ENCODE measurements around the gene JAKMIP3. TPM values are rescaled to one million over a fixed set of nuclear protein-coding genes. Genes with fewer than 3 reads are reported as not detected.

The JAKMIP3 gene
- polyA plus RNA-seq, 1 experiment: 0.19 TPM

DNA sequence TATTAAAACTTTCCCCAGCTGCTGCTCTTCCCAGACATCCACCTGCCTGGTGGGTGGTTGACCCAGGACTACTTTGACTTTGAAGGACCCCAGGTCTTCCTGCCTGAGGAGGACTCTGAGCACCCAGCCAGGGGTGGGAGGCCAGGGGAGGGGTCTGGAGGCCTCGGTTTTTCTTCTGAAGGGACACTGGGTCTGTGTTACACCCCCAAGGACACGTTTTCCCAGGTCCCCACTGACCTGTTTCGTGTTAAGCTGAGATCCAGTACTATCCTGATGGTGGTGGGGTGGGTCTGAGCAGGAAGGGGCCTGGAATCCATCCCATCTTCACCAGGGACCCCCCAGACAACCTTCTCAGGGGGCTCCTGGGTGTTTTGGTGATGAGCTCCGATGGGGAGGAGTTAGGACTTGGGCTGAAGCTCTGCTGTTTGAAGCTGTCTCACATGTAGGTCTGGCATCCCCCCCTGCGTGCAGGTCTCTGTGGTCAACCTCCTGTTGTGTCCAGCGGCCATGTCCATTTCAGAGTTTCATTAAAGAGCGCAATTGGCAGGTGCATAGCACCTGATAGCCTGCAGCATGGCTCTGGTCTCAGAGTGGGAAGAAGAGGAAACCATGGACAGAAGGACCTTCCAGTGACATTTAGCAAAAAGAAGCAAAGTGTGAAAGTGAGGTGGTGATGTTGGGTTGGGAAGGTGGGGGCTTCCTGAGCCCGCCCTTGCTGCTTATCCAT is 3.5 kb downstream of the JAKMIP3 start:
- Histone ChIP-seq H3K4me3 (ENCODE audit: low read depth, low read length) (no peak overlapping the region), H3K27me3 (ENCODE audit: control insufficient read depth, insufficient read depth, low read length) (peaks cover 4% of the 10 kb centered on the region), H3K9me3 (ENCODE audit: control insufficient read depth, insufficient read depth, low read length) (peaks cover 2% of the 10 kb centered on the region; the same call in 1 of the 2 replicates), H3K27ac (ENCODE audit: low read depth, low read length) (no peak overlapping the region)
- CTCF ChIA-PET: no interaction called here
- no peak for DNase-seq (ENCODE audit: low read depth, low spot score)
- POLR2A ChIA-PET: no interaction called here
- TF ChIP-seq, protein P1, sequence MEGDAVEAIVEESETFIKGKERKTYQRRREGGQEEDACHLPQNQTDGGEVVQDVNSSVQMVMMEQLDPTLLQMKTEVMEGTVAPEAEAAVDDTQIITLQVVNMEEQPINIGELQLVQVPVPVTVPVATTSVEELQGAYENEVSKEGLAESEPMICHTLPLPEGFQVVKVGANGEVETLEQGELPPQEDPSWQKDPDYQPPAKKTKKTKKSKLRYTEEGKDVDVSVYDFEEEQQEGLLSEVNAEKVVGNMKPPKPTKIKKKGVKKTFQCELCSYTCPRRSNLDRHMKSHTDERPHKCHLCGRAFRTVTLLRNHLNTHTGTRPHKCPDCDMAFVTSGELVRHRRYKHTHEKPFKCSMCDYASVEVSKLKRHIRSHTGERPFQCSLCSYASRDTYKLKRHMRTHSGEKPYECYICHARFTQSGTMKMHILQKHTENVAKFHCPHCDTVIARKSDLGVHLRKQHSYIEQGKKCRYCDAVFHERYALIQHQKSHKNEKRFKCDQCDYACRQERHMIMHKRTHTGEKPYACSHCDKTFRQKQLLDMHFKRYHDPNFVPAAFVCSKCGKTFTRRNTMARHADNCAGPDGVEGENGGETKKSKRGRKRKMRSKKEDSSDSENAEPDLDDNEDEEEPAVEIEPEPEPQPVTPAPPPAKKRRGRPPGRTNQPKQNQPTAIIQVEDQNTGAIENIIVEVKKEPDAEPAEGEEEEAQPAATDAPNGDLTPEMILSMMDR (IDR thresholded peaks at IDR 0.05; ENCODE audit: low read depth, low read length): no peak

DNA sequence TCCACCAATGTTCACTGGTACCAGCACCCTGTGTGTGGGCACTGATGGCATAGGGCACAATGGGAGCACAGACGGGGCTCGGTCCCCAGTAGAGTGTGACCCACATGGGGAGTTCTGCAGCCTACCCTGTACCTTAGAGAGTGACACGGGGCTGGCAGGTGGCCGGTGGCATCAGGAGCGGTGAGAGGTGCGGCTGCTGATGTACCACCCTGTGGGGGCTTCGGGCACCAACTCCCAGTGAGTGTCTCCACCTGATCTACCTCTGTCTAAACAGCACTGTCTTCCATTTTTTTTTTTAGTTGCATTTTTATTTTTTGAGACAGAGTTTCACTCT is 4.1 kb downstream of the JAKMIP3 start:
- ChIA-PET POLR2A (no interaction called here), CTCF (no interaction called here)
- H3K27ac ChIP-seq (ENCODE audit: low read depth, low read length): no peak overlapping the region
- H3K27me3 ChIP-seq (ENCODE audit: control insufficient read depth, insufficient read depth, low read length): peaks cover 4% of the 10 kb centered on the region
- no peak overlapping the region for H3K4me3 ChIP-seq (ENCODE audit: low read depth, low read length)
- TF ChIP-seq, protein P1 (IDR thresholded peaks at IDR 0.05; ENCODE audit: low read depth, low read length): no peak
- no peaks in the 10 kb centered on the region; the same call in 1 of the 2 replicates for H3K9me3 ChIP-seq (ENCODE audit: control insufficient read depth, insufficient read depth, low read length)
- no peak for DNase-seq (ENCODE audit: low read depth, low spot score)

DNA sequence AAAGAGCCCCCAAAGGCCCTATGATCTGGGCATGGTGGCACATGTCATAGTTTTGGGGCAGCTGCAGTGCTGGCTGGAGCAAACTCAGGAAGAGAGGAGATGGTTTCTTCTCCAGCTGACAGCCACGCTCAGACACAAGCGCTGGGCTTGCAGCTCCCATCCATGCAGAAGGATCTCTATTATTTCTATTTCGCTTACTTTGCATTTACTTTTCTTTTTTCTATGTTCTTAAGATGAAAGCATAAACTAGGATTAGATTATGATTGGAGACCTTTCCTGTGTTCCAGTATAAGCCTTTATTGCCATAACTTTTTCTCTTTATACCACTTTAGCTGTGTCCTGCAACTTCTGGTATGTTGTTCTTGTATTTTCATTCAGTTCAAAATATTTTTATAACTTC is 5.0 kb downstream of the JAKMIP3 start:
- no peak for DNase-seq (ENCODE audit: low read depth, low spot score)
- POLR2A ChIA-PET: no interaction called here
- H3K27me3 ChIP-seq (ENCODE audit: control insufficient read depth, insufficient read depth, low read length): peaks cover 4% of the 10 kb centered on the region
- no peak overlapping the region for H3K4me3 ChIP-seq (ENCODE audit: low read depth, low read length)
- H3K9me3 ChIP-seq (ENCODE audit: control insufficient read depth, insufficient read depth, low read length): no peaks in the 10 kb centered on the region; the same call in 1 of the 2 replicates
- CTCF ChIA-PET: no interaction called here
- no peak overlapping the region for H3K27ac ChIP-seq (ENCODE audit: low read depth, low read length)
- TF ChIP-seq, protein P1 (IDR thresholded peaks at IDR 0.05; ENCODE audit: low read depth, low read length): no peak

DNA sequence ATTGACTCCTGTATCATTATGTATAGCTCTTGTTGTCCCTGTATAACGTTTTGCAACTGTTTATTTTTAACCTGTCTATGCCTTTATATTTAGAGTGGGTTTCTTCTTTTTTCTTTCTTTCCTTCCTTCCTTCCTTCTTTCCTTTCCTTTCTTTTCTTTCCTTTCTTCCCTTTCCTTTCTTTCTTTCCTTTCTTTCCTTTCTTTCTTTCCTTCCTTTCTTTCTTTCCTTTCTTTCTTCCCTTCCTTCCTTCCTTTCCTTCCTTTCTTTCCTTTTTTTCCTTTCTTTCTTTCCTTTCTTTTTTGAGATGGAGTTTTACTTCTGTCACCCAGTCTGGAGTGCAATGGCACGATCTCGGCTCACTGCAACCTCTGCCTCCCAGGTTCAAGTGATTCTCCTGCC is 5.9 kb downstream of the JAKMIP3 start:
- Histone ChIP-seq H3K9me3 (ENCODE audit: control insufficient read depth, insufficient read depth, low read length) (peaks cover 2% of the 10 kb centered on the region; the same call in 1 of the 2 replicates), H3K4me3 (ENCODE audit: low read depth, low read length) (no peak overlapping the region), H3K27me3 (ENCODE audit: control insufficient read depth, insufficient read depth, low read length) (peaks cover 4% of the 10 kb centered on the region), H3K27ac (ENCODE audit: low read depth, low read length) (no peak overlapping the region)
- DNase-seq (ENCODE audit: low read depth, low spot score): no peak
- CTCF ChIA-PET: no interaction called here
- TF ChIP-seq, protein P1 (IDR thresholded peaks at IDR 0.05; ENCODE audit: low read depth, low read length): no peak
- POLR2A ChIA-PET: no interaction called here

DNA sequence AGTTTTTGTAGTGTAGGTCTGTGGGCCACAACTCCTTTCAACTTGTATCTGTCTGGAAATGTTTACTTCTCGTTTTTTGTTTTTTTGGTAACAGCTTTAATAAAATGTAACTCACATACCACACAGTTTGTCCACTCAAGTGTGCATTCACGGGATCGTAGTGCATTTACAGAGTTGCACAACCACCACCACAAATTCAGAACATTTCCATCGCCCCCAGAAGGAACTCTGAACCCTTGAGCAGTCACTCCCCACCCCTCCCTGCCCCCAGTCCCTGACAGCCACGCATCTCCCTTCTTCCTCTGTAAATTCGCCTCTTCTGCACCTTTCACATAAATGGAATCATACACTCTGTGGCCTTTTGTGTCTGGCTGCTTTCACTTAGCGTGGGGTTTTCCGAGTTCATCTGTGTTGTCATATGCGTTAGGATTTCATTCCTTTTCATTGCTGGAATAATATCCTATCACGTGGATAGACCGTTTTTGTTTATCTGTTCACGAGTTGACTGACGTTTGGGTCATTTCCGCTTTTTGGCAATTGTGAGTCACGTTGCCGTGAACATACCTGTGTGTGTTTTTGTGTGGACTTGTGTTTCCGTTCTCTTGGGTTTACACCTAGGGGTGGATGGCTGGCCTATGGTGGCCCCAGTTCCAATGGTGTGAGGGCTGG is 10.3 kb downstream of the JAKMIP3 start:
- H3K27ac ChIP-seq (ENCODE audit: low read depth, low read length): no peak overlapping the region
- peaks cover 3% of the 10 kb centered on the region for H3K27me3 ChIP-seq (ENCODE audit: control insufficient read depth, insufficient read depth, low read length)
- TF ChIP-seq, protein P1 (IDR thresholded peaks at IDR 0.05; ENCODE audit: low read depth, low read length): no peak
- H3K4me3 ChIP-seq (ENCODE audit: low read depth, low read length): no peak overlapping the region
- no peak for DNase-seq (ENCODE audit: low read depth, low spot score)
- ChIA-PET POLR2A (no interaction called here), CTCF (no interaction called here)
- H3K9me3 ChIP-seq (ENCODE audit: control insufficient read depth, insufficient read depth, low read length): peaks cover 4% of the 10 kb centered on the region; the same call in 1 of the 2 replicates
